ENCODE results near the gene RUFY2. TPM values are rescaled to one million over a fixed set of nuclear protein-coding genes. Genes with fewer than 3 reads are reported as not detected.
"Not testable (repeated sequence)": the region's sequence is repeated elsewhere in the genome, so short reads cannot be mapped to it uniquely, and the experiment has no call there.

The RUFY2 gene
- total RNA-seq: 10 to 100 TPM; 18.0 to 49.6 (median 23.5) TPM

GRCh38 chr10:68406815-68407548 lies at the start of gene RUFY2:
Gene RUFY2, minus strand, starts transcription at chr10:68407277. Its CDS starts 88 bp downstream, at chr10:68407189.
- 0 to 1% methylated on average over 24 to 62 of the region's 79 CpGs for WGBS, 2 donors
- TF ChIP-seq CTCF (IDR thresholded peaks at IDR 0.05) (no peak), POLR2A (IDR thresholded peaks at IDR 0.05) (no peak)
- peak within 1 kb of the TSS; percentile 98 for H3K4me3 ChIP-seq (ENCODE audit: low read depth, poor library complexity, severe bottlenecking)
- intact Hi-C loops (cut with DNase I; ENCODE audit: low total_unique reads): no loop called here
- DNase-seq (ENCODE audit: low spot score in 2 of 2): peak; percentile 44 to 95

- intact Hi-C loops (cut with DNase I; ENCODE audit: low total_unique reads); DNase-seq (ENCODE audit: low spot score in 2 of 2): not testable (repeated sequence)
- WGBS, 2 donors: 73 to 79% methylated on average over 7 of the region's 7 CpGs
These were observed 42.6 kb upstream of the RUFY2 start for GRCh38 chr10:68449698-68450097.

GRCh38 chr10:68446179-68446578 lies 39.1 kb upstream of the RUFY2 start:
- TF ChIP-seq POLR2A (IDR thresholded peaks at IDR 0.05): no peak
- intact Hi-C loops (cut with DNase I; ENCODE audit: low total_unique reads): no loop called here
- no peak for DNase-seq (ENCODE audit: low spot score in 2 of 2)
- 64 to 94% methylated on average over 1 of the region's 1 CpG for WGBS, 2 donors
- H3K4me3 ChIP-seq (ENCODE audit: low read depth, poor library complexity, severe bottlenecking): no peak overlapping the region

More at GRCh38 chr10:68449698-68450097, 42.6 kb upstream of the RUFY2 start:
- not testable (repeated sequence) for H3K4me3 ChIP-seq (ENCODE audit: low read depth, poor library complexity, severe bottlenecking)

- intact Hi-C loops (cut with DNase I; ENCODE audit: low total_unique reads): no loop called here
- no peak for DNase-seq (ENCODE audit: low spot score in 2 of 2)
- H3K4me3 ChIP-seq (ENCODE audit: low read depth, poor library complexity, severe bottlenecking): no peak overlapping the region
- TF ChIP-seq CTCF (IDR thresholded peaks at IDR 0.05): no peak
- TF ChIP-seq POLR2A (IDR thresholded peaks at IDR 0.05): no peak
- 81 to 91% methylated on average over 2 of the region's 2 CpGs for WGBS, 2 donors
These were observed 35.9 kb upstream of the RUFY2 start for GRCh38 chr10:68442971-68443370.

- TF ChIP-seq POLR2A (IDR thresholded peaks at IDR 0.05): no peak
- TF ChIP-seq CTCF (IDR thresholded peaks at IDR 0.05): no peak
These were observed 33.8 kb upstream of the RUFY2 start for GRCh38 chr10:68440898-68441297.

GRCh38 chr10:68435803-68436202 lies 28.7 kb upstream of the RUFY2 start:
- no peak for DNase-seq (ENCODE audit: low spot score in 2 of 2)
- H3K4me3 ChIP-seq (ENCODE audit: low read depth, poor library complexity, severe bottlenecking): no peak overlapping the region
- TF ChIP-seq POLR2A (IDR thresholded peaks at IDR 0.05): no peak
- TF ChIP-seq CTCF (IDR thresholded peaks at IDR 0.05): no peak
- intact Hi-C loops (cut with DNase I; ENCODE audit: low total_unique reads): no loop called here

More at GRCh38 chr10:68440898-68441297, 33.8 kb upstream of the RUFY2 start:
- DNase-seq (ENCODE audit: low spot score in 2 of 2): no peak
- 95 to 97% methylated on average over 3 of the region's 3 CpGs for WGBS, 2 donors
- H3K4me3 ChIP-seq (ENCODE audit: low read depth, poor library complexity, severe bottlenecking): no peak overlapping the region
- intact Hi-C loops (cut with DNase I; ENCODE audit: low total_unique reads): no loop called here

- intact Hi-C loops (cut with DNase I; ENCODE audit: low total_unique reads): loop anchor here (5.0 kb wide), 1 partner anchor 192 kb away; no protein-coding TSS in a partner anchor
- 96 to 97% methylated on average over 4 of the region's 4 CpGs for WGBS, 2 donors
- no peak overlapping the region for H3K4me3 ChIP-seq (ENCODE audit: low read depth, poor library complexity, severe bottlenecking)
- TF ChIP-seq CTCF (IDR thresholded peaks at IDR 0.05): no peak
- TF ChIP-seq POLR2A (IDR thresholded peaks at IDR 0.05): no peak
- no peak for DNase-seq (ENCODE audit: low spot score in 2 of 2)
These were observed 27.6 kb upstream of the RUFY2 start for GRCh38 chr10:68434657-68435056.

Data from lower leg skin (tissue), 4 donors.